Measurements from ENCODE around the gene KRT33B.

DNA sequence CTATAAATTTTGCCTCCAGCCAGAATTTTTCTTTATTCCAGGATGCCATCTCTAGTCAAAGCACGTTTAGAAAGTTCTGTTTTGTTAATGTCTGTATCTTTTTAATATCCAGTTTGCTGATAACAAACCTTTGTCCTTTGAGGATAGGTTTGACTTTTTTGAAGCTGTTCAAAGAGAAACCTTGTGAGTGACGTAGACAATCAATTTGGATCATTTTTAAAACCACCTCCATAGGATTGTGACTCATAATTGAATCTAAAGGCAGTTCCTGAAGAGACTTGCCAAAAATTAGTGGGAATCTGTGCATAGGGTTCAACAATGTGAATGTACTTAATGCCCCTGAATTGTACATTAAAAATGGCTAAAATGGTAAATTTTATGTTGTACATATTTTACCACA is 21.9 kb upstream of the KRT33B start:
- no peak for TF ChIP-seq POLR2AphosphoS5 (IDR thresholded peaks at IDR 0.05)
- TF ChIP-seq, protein P1, sequence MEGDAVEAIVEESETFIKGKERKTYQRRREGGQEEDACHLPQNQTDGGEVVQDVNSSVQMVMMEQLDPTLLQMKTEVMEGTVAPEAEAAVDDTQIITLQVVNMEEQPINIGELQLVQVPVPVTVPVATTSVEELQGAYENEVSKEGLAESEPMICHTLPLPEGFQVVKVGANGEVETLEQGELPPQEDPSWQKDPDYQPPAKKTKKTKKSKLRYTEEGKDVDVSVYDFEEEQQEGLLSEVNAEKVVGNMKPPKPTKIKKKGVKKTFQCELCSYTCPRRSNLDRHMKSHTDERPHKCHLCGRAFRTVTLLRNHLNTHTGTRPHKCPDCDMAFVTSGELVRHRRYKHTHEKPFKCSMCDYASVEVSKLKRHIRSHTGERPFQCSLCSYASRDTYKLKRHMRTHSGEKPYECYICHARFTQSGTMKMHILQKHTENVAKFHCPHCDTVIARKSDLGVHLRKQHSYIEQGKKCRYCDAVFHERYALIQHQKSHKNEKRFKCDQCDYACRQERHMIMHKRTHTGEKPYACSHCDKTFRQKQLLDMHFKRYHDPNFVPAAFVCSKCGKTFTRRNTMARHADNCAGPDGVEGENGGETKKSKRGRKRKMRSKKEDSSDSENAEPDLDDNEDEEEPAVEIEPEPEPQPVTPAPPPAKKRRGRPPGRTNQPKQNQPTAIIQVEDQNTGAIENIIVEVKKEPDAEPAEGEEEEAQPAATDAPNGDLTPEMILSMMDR (IDR thresholded peaks at IDR 0.05) = no peak
- no peak for TF ChIP-seq POLR2A (IDR thresholded peaks at IDR 0.05)

Data from sigmoid colon (tissue), 4 donors.